HG03280 (cell line): ENCODE data around the gene WDR48.
A peak's percentile ranks its signal among the peaks of the same experiment; 100 is the strongest.

ENCODE experiments used
- ATAC-seq: cut with Tn5 transposase; IDR thresholded peaks from one replicate; pipeline ENCODE4 v1.9.1; 2021; ENCODE audit warnings: mild to moderate bottlenecking, moderate library complexity; ENCODE audit not compliant: unreplicated experiment

The WDR48 gene

GRCh38 chr3:39063143-39063542, 11.3 kb downstream of the WDR48 start:
- ATAC-seq: no peak

- ATAC-seq: no peak
Measured at GRCh38 chr3:39064646-39065045, 12.8 kb downstream of the WDR48 start.

GRCh38 chr3:39065197-39065596, 13.4 kb downstream of the WDR48 start:
- peak; percentile 98 for ATAC-seq

GRCh38 chr3:39067286-39067685, 15.5 kb downstream of the WDR48 start:
- ATAC-seq: no peak

- no peak for ATAC-seq
Measured at GRCh38 chr3:39068556-39068955, 16.7 kb downstream of the WDR48 start.

- no peak for ATAC-seq
Measured at GRCh38 chr3:39075910-39076309, 24.1 kb downstream of the WDR48 start.

GRCh38 chr3:39079530-39079929, 27.7 kb downstream of the WDR48 start:
- no peak for ATAC-seq

GRCh38 chr3:39080026-39080425, 28.2 kb downstream of the WDR48 start:
- ATAC-seq: no peak

- no peak for ATAC-seq
Measured at GRCh38 chr3:39082666-39083313, 31.0 kb downstream of the WDR48 start.

- ATAC-seq: no peak
Measured at GRCh38 chr3:39086144-39086543, 34.3 kb downstream of the WDR48 start.

GRCh38 chr3:39088456-39088855, 36.6 kb downstream of the WDR48 start:
- no peak for ATAC-seq

- ATAC-seq: no peak
Measured at GRCh38 chr3:39088889-39089288, 37.1 kb downstream of the WDR48 start.

- no peak for ATAC-seq
Measured at GRCh38 chr3:39090922-39091321, 39.1 kb downstream of the WDR48 start.

GRCh38 chr3:39094851-39095677, 43.2 kb downstream of the WDR48 start:
- no peak for ATAC-seq

GRCh38 chr3:39095778-39096177, 44.0 kb downstream of the WDR48 start:
- ATAC-seq: no peak

GRCh38 chr3:39096775-39097174, 45.0 kb downstream of the WDR48 start:
- no peak for ATAC-seq

GRCh38 chr3:39097716-39098472, 46.1 kb downstream of the WDR48 start:
- ATAC-seq: no peak

GRCh38 chr3:39098473-39099000, 46.7 kb downstream of the WDR48 start:
- no peak for ATAC-seq

- no peak for ATAC-seq
Measured at GRCh38 chr3:39099242-39099641, 47.4 kb downstream of the WDR48 start.

GRCh38 chr3:39099738-39100499, 48.1 kb downstream of the WDR48 start:
- ATAC-seq: no peak

- ATAC-seq: no peak
Measured at GRCh38 chr3:39100500-39100886, 48.7 kb downstream of the WDR48 start.
